Liver (tissue), 3 donors: ENCODE results near the gene CHRDL1.

Experiments used
- EGR1 ChIP-seq, 2 donors: IDR thresholded peaks; 2 replicates each; pipeline ENCODE4 v1.6.1; 2016 to 2018; ENCODE audit warnings: antibody characterized with exemption in 2 of 2, low read depth in 2 of 2
- JUND ChIP-seq, 2 donors: IDR thresholded peaks; 2 replicates each; pipeline ENCODE4 v1.6.1; 2016; ENCODE audit warnings: antibody characterized with exemption in 2 of 2
- RAD21 ChIP-seq, 2 donors: IDR thresholded peaks; 2 replicates each; pipeline ENCODE4 v1.6.1; 2016; ENCODE audit warnings: antibody characterized with exemption in 2 of 2, mild to moderate bottlenecking in 2 of 2
- YY1 ChIP-seq: IDR thresholded peaks from 2 replicates; pipeline ENCODE4 v1.6.1; 2016; ENCODE audit warnings: antibody characterized with exemption, mild to moderate bottlenecking
- TF ChIP-seq, protein P1 (sequence below): IDR thresholded peaks from 2 replicates; pipeline ENCODE4 v1.6.1; 2016; ENCODE audit warnings: antibody characterized with exemption
- TF ChIP-seq, protein P2 (sequence below): fragments of 150-350 bp; IDR thresholded peaks from 2 replicates; pipeline ENCODE4 v1.5.1; 2017; ENCODE audit warnings: improper control_type of control experiment, low read depth, low read length; ENCODE audit not compliant: missing input control
- TF ChIP-seq, protein P3 (sequence below): IDR thresholded peaks from 2 replicates; pipeline ENCODE4 v1.6.1; 2016; ENCODE audit warnings: antibody characterized with exemption
- TF ChIP-seq, protein P4 (sequence below): IDR thresholded peaks from 2 replicates; pipeline ENCODE4 v1.6.1; 2016; ENCODE audit warnings: antibody characterized with exemption, mild to moderate bottlenecking
- TF ChIP-seq, protein P5 (sequence below): IDR thresholded peaks from 2 replicates; pipeline ENCODE4 v1.6.1; 2016; ENCODE audit warnings: antibody characterized with exemption
- donor health status: healthy.
- donor health status: healthy.

DNA sequence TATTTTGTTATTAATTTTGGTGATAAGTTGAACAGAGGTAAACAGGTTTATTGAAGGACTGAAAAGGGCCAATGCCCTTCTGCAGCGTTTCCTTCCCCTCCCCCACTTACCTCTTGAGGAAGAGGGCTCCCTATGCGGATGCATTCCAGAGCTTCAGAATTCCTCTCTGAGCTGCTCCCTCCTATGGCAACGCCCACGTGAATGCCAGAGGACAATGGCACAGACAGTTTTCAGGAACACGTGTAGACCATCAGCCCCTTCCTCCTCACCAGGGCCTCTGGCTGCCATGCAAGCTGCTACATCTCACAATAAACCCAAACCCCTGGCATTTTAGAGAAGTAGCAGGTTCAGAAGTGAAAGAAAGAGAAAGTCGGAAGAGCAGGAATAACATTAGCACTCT is 127.9 kb downstream of the CHRDL1 start:
- TF ChIP-seq, protein P1, sequence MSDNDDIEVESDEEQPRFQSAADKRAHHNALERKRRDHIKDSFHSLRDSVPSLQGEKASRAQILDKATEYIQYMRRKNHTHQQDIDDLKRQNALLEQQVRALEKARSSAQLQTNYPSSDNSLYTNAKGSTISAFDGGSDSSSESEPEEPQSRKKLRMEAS: no peak
- TF ChIP-seq, protein P2, sequence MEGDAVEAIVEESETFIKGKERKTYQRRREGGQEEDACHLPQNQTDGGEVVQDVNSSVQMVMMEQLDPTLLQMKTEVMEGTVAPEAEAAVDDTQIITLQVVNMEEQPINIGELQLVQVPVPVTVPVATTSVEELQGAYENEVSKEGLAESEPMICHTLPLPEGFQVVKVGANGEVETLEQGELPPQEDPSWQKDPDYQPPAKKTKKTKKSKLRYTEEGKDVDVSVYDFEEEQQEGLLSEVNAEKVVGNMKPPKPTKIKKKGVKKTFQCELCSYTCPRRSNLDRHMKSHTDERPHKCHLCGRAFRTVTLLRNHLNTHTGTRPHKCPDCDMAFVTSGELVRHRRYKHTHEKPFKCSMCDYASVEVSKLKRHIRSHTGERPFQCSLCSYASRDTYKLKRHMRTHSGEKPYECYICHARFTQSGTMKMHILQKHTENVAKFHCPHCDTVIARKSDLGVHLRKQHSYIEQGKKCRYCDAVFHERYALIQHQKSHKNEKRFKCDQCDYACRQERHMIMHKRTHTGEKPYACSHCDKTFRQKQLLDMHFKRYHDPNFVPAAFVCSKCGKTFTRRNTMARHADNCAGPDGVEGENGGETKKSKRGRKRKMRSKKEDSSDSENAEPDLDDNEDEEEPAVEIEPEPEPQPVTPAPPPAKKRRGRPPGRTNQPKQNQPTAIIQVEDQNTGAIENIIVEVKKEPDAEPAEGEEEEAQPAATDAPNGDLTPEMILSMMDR: no peak
- TF ChIP-seq EGR1 (IDR thresholded peaks at IDR 0.05; ENCODE audit: low read depth in 2 of 2) (no peak), RAD21 (IDR thresholded peaks at IDR 0.05) (no peak), JUND (IDR thresholded peaks at IDR 0.05) (no peak), YY1 (no peak)
- TF ChIP-seq, protein P3, sequence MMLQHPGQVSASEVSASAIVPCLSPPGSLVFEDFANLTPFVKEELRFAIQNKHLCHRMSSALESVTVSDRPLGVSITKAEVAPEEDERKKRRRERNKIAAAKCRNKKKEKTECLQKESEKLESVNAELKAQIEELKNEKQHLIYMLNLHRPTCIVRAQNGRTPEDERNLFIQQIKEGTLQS: no peak
- TF ChIP-seq, protein P4, sequence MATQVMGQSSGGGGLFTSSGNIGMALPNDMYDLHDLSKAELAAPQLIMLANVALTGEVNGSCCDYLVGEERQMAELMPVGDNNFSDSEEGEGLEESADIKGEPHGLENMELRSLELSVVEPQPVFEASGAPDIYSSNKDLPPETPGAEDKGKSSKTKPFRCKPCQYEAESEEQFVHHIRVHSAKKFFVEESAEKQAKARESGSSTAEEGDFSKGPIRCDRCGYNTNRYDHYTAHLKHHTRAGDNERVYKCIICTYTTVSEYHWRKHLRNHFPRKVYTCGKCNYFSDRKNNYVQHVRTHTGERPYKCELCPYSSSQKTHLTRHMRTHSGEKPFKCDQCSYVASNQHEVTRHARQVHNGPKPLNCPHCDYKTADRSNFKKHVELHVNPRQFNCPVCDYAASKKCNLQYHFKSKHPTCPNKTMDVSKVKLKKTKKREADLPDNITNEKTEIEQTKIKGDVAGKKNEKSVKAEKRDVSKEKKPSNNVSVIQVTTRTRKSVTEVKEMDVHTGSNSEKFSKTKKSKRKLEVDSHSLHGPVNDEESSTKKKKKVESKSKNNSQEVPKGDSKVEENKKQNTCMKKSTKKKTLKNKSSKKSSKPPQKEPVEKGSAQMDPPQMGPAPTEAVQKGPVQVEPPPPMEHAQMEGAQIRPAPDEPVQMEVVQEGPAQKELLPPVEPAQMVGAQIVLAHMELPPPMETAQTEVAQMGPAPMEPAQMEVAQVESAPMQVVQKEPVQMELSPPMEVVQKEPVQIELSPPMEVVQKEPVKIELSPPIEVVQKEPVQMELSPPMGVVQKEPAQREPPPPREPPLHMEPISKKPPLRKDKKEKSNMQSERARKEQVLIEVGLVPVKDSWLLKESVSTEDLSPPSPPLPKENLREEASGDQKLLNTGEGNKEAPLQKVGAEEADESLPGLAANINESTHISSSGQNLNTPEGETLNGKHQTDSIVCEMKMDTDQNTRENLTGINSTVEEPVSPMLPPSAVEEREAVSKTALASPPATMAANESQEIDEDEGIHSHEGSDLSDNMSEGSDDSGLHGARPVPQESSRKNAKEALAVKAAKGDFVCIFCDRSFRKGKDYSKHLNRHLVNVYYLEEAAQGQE: no peak
- TF ChIP-seq, protein P5, sequence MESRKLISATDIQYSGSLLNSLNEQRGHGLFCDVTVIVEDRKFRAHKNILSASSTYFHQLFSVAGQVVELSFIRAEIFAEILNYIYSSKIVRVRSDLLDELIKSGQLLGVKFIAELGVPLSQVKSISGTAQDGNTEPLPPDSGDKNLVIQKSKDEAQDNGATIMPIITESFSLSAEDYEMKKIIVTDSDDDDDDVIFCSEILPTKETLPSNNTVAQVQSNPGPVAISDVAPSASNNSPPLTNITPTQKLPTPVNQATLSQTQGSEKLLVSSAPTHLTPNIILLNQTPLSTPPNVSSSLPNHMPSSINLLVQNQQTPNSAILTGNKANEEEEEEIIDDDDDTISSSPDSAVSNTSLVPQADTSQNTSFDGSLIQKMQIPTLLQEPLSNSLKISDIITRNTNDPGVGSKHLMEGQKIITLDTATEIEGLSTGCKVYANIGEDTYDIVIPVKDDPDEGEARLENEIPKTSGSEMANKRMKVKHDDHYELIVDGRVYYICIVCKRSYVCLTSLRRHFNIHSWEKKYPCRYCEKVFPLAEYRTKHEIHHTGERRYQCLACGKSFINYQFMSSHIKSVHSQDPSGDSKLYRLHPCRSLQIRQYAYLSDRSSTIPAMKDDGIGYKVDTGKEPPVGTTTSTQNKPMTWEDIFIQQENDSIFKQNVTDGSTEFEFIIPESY: no peak
